Skin of body (tissue), 2 donors: ENCODE measurements around the gene ANXA5. TPM values are rescaled to one million over a fixed set of nuclear protein-coding genes. Genes with fewer than 3 reads are reported as not detected.
"Not testable (repeated sequence)": the region's sequence is repeated elsewhere in the genome, so short reads cannot be mapped to it uniquely, and the experiment has no call there.

Source experiments
- DNase-seq: peaks from one replicate; lab custom pipeline; 2025; lab: John Stamatoyannopoulos, UW
- total RNA-seq: library from RNA; depleted of rRNA; stranded (reverse); fragments of >200 nt; gene quantifications from one replicate; pipeline ENCODE4 v1.2.3, GENCODE V29; 2014

The ANXA5 gene
- total RNA-seq: 254 TPM

- peak; percentile 74 for DNase-seq
Measured at GRCh38 chr4:121696581-121697461, at the start of gene ANXA5. Gene ANXA5 (minus strand): TSS chr4:121696980. CDS start chr4:121696589, 391 bp downstream.

DNA sequence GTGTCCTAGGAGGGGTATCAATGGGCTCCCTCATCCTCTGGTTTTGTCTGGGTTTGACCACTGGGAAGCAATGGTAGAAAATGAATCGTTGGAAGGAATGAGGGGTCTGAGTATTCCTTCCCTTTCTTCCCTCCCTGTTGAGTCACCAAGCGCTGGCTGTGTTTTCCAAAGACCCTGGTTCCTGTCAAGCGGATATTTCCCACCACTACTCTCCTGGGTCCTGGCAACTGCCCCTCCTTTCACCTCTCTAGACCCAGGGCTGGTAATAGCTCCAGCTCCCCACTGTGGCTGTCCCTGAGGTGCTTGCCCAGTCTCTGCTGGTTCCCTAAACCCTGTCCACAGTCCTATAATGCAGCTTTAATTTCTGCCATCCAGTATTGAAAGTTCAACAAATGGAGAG, 46.0 kb upstream of the ANXA5 start:
- DNase-seq: no peak

- no peak for DNase-seq
Measured at GRCh38 chr4:121741751-121742150, 45.0 kb upstream of the ANXA5 start.

DNA sequence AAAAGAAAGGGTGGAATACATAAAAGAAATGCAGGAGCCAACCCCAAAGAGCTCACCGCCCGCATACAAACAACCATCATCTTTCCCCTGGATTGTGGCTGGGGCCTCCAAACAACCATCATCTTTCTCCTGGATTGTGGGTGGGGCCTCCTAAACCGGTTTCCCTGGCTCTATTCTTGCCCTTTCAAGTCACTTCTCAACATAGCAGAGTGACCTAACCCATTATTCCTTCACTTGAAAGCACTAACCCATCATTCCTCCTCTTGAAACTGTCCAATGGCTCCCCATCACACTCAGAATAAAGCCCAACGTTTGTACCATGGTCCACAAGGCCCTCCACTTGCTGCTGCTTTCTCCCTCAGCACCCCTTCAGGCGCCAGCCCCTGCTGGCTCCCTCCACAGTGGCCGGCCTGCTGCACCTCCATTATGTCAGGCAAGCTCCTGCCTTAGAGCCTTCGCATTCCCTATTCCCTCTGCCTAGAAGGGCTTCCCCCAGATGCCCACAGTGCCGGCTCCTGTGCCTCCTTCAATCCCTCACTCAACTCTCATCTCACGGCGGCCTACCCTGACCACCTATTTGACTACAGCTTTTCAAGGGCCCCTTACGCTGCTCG, 44.1 kb upstream of the ANXA5 start:
- DNase-seq: no peak

DNA sequence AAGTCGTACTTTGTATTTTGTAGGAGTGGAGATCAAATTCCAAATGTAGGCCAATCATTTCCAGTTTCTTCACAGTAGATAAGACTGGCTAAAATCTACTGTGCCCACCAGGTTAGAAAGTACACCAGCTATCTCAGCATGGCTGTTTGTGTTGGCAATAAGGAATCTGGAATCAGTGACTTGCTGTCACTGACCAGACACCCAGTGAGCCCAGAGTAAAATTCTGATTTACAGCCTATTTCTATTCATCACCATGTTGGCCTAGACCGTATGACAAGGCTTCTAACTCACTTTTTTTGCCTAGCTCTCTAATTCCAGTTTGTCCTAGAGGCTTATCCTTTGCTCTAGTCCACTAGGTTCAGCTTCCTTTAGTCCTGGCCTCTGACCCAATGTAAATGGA, 42.8 kb upstream of the ANXA5 start:
- DNase-seq: no peak

- peak; percentile 61 for DNase-seq
Measured at GRCh38 chr4:121738780-121739535, 42.2 kb upstream of the ANXA5 start.

DNA sequence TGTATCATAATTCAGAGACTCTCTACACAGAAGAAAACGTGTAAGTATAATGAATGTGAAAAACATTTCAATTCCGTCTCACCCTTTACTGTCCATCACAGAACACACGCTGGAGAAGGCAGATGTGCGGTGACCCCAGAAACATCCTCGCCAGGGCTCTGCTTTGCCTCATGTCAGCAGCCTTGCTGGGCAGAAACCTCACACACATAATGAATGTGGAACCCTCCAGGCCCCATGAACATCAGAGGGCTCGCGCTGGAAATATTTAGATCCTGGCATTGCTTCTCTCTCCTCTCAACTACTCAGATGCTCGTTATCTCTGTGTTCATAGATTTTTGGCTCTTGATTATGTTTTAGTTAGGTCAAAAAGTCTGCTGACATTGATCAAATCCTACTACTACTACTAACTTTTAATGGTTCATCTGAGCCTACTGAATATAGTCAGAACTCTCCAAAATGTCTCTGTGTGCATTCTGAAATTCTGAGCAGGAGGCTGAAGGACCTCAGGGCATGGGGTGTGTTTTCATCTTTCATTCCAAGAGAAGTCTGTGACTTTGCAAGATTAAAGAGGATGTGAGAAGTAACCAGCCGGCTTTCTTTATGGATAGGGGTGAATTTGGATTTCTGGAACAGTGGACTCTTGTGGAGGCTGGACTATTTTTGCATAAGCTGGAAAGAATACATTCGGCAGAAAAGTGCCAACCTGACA, 41.2 kb upstream of the ANXA5 start:
- DNase-seq: no peak

DNA sequence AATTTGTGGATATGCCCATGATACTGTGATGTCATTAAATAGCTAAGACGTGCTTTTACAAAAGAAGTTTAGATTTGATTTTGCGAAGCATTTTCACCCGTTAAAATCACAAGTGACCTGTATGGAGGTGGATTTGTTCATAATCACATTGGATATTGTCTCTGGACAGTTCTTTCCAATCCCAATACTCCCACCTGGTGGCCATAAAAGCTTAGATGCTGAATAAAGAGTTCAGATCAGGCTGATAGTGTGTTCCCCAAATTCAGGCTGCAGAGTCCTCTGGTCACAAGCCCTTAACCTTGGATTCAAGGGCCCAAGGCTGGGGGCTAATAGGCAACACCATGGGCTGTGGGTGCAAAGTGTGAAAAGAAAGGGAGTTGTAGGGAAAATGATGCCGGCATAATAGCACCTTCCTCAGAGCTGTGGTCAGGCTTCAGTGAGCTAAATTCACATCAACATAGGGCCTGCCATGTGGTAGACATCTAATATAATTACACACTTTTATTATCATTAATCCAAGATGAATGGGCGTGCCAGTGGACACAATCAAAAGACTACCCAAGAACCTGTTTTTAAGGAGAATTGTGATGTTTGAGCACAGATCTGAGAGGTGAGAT, 40.1 kb upstream of the ANXA5 start:
- DNase-seq: no peak

- no peak for DNase-seq
Measured at GRCh38 chr4:121734571-121734970, 37.8 kb upstream of the ANXA5 start.

DNA sequence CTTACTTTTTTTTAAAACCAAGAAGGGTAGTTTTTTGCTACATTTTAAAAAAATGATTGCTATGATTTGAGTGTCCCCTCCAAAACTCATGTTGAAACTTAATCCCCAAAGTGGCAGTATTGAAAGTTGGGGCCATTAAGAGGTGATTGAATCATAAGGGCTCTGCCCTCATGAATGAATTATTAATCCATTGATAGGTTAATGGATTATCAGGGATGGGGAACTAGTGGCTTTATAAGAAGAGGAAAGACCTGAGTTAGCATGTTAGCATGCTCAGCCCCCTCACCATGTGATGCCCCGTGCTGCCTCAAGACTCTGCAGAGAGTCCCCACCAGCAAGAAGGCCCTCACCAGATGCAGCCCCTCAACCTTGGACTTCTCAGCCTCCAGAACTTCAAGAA, 37.2 kb upstream of the ANXA5 start:
- no peak for DNase-seq

DNA sequence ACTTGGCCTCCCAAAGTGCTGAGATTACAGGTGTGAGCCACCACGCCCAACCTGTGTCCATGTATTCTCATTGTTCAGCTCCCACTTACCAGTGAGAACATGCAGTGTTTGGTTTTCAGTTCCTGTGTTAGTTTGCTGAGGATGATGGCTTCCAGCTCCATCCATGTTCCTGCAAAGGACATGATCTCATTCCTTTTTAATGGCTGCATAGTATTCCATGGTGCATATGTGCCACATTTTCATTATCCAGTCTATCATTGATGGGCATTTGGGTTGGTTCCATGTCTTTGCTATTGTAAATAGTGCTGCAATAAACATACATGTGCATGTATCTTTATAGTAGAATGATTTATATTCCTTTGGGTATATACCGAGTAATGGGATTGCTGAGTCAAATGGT, 33.0 kb upstream of the ANXA5 start:
- DNase-seq: not testable (repeated sequence)

GRCh38 chr4:121728798-121729226, 32.0 kb upstream of the ANXA5 start:
- DNase-seq: no peak

GRCh38 chr4:121728066-121728465, 31.3 kb upstream of the ANXA5 start:
- no peak for DNase-seq

- peak; percentile 40 for DNase-seq
Measured at GRCh38 chr4:121726642-121727268, 30.0 kb upstream of the ANXA5 start.

GRCh38 chr4:121724671-121725070, 27.9 kb upstream of the ANXA5 start:
- no peak for DNase-seq

DNA sequence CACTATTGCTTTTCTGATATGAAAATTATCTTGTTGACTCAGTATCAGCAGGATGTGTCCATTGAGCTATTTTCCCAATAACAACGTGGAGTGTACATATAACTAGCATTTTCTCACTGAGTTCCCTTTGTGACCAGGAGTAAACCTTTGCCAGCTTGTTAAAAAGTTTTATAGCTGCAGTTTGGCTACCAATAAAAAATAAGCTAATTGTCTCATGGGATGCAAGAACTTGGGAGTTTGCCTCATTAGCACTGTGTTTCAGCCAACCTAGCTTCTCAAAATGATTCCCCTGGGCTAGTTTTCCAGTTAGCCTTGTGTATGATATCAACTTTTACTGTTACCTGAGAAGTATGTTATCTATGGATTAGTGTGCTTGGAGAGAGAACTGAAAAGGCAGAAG, 24.9 kb upstream of the ANXA5 start:
- DNase-seq: no peak

DNA sequence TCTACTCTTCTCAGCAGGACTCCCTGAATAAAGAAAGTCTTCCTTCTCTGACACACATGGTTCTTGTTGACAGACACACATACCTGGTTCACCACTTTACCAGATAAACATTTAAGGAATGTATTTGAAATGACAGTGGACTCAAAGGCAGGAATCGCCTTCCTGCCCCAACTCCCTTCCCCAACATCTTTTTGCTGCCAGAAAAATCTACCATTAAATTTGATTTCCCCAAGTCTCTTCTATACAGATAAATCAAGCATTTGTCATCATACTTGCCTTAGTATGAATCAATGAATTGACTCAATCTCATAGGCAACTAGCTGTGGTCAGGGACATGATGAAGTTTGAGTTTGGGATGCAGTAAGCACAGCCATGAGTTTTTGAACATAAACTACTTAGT, 23.3 kb upstream of the ANXA5 start:
- DNase-seq: no peak

DNA sequence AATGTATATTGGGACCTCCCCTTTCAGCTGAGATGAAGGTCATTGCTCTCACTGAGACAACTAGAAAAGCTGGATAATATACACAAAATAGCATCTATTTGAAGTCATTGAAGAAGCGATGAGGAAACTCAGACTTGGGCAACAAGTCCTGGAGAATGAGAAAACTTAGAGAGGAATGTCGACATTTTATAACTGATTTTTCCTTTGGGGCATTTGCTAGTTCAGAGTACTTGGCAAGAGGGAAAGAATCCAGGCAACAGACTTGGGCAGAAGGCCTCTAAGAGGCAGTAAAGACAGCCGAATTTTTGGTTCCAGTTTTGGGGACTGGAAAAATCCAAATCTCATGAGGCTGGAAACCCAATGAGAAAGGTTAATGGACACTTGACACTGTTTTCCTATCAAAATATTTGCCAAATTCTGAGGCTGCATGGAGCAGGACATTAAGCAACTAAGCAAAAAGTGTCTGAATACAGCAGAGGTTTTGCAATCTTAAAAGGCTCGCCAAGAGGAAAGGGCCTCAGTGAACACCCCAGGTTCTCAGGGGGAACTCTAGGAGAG, 21.0 kb upstream of the ANXA5 start:
- DNase-seq: no peak

- DNase-seq: no peak
Measured at GRCh38 chr4:121714548-121714947, 17.8 kb upstream of the ANXA5 start.

- no peak for DNase-seq
Measured at GRCh38 chr4:121712783-121713182, 16.0 kb upstream of the ANXA5 start.
